Activated B cell treated with CpG ODN at 0.5 μM for 24 hours (primary cell): ENCODE results near the gene AMOT. TPM values are rescaled to one million over a fixed set of nuclear protein-coding genes. Genes with fewer than 3 reads are reported as not detected.

Experiments
- ATAC-seq: fragments of 200-7000 bp; cut with Tn5 transposase; one replicate; pipeline ENCODE4 v1.10.0; 2021; ENCODE audit warnings: low read depth, mild to moderate bottlenecking, moderate library complexity
- CTCF ChIA-PET: fragments of 350-600 bp; sonication (Branson Sonifier 250); formaldehyde crosslinking; loops from one replicate; lab custom pipeline; 2021; ENCODE audit warnings: antibody characterized with exemption; lab: Charles Lee
- POLR2A ChIA-PET: fragments of 350-600 bp; sonication (Branson Sonifier 250); formaldehyde crosslinking; loops from one replicate; lab custom pipeline; 2021; ENCODE audit warnings: antibody characterized with exemption; lab: Charles Lee
- DNase-seq: peaks from one replicate; pipeline ENCODE4 v3.0.0; 2022
- H3K27ac Mint-ChIP-seq: one replicate; pipeline ENCODE4 v1.8.0; 2020; ENCODE audit warnings: mixed read lengths
- H3K27me3 Mint-ChIP-seq: one replicate; pipeline ENCODE4 v1.8.0; 2021; ENCODE audit warnings: mixed read lengths
- H3K36me3 Mint-ChIP-seq: one replicate; pipeline ENCODE4 v1.8.0; 2021; ENCODE audit warnings: low read depth, mixed read lengths
- H3K4me1 Mint-ChIP-seq: one replicate; pipeline ENCODE4 v1.8.0; 2021; ENCODE audit warnings: mixed read lengths
- H3K4me3 Mint-ChIP-seq: one replicate; pipeline ENCODE4 v1.8.0; 2020; ENCODE audit warnings: mild to moderate bottlenecking, mixed read lengths
- H3K9me3 Mint-ChIP-seq: one replicate; pipeline ENCODE4 v1.8.0; 2020; ENCODE audit warnings: mixed read lengths
- CTCF ChIP-seq: fragments of 200-600 bp; IDR thresholded peaks from one replicate; pipeline ENCODE4 v1.8.0; 2022; ENCODE audit warnings: antibody characterized with exemption, mild to moderate bottlenecking
- intact Hi-C: fragments of 100-400 bp; cut with micrococcal nuclease; formaldehyde crosslinking; loops from one replicate; pipeline ENCODE4 v1.15.1; 2024
- total RNA-seq: library from RNA; stranded (reverse); gene quantifications from 2 replicates; pipeline ENCODE4 v1.2.3, GENCODE V29; 2022

The AMOT gene
- total RNA-seq, 1 donor from 2014 or later, result 2.1 TPM

- Mint-ChIP-seq H3K9me3 (no peaks in the 10 kb centered on the region), H3K4me3 (no peak overlapping the region), H3K27ac (no peak overlapping the region), H3K4me1 (no peaks in the 10 kb centered on the region), H3K27me3 (no peaks in the 10 kb centered on the region), H3K36me3 (no peaks in the 10 kb centered on the region)
- ChIA-PET CTCF (no interaction called here), POLR2A (no interaction called here)
- no peak for TF ChIP-seq CTCF
- DNase-seq (no peak), ATAC-seq (no peak)
- intact Hi-C loops, result no loop called here
These were observed 87.5 kb downstream of the AMOT start for GRCh38 chrX:112753116-112753515.

DNA sequence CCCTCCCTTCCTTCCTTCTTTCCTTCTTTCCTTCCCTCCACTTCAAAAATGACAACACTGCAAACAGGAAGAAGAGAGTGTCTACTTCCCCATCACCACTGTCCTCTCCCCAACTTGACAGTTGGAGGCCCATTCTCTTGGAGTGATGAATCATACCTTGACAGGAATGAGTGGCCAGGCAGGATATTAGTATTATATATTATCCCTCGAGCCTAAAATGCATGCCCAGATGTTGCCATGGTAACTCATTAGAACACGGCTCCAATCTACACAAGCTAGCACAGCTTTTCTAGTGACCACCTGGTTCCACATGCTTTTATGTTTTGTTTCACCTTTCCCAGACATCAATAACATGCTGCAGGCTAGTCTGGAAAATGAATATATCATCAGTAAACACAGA, 89.6 kb downstream of the AMOT start:
- no peak overlapping the region for H3K27ac Mint-ChIP-seq
- DNase-seq, result no peak
- no peak for ATAC-seq
- no peak overlapping the region for H3K4me3 Mint-ChIP-seq
- H3K9me3 Mint-ChIP-seq, result no peaks in the 10 kb centered on the region
- H3K4me1 Mint-ChIP-seq, result no peaks in the 10 kb centered on the region
- ChIA-PET POLR2A (no interaction called here), CTCF (no interaction called here)
- H3K27me3 Mint-ChIP-seq, result no peaks in the 10 kb centered on the region
- TF ChIP-seq CTCF, result no peak
- intact Hi-C loops, result no loop called here
- H3K36me3 Mint-ChIP-seq, result no peaks in the 10 kb centered on the region

DNA sequence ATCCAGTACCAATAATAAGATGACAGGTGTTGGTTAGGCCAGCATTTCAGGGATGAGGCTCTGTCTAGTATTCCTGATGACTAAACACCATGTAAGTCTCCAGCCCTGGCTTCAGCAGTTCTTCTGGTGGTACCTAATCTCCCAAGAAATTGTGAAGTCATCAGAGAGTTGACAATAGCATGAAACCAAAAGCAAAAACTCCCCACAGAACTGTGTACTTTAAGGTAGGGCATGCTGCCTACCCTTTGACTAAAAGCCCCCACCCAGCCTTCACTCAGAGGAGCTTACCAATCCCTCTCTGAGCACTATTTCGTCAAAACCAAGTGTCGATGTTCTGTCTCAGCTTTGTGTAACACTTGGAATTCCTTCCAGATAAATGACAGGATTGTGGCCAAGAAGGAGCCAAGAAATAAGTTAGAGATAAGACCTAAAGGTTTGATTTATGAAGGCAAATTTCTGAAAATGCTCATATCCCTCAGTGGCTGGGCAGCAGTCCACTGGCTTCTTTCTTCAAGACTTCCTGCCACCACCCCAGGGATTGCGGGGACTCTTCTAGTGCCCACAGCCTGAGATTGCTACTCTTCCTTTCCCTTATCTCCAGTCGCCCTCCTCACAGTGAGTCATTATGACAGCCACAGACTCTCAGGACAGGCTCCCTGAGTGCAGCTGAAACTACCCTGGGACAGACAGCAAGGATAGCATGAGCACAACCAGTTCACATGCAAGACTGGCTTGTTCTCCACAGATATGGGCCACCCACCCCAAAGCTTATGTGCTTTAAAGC, 93.6 kb downstream of the AMOT start:
- no peak for DNase-seq
- H3K27me3 Mint-ChIP-seq, result no peaks in the 10 kb centered on the region
- no peak for TF ChIP-seq CTCF
- no peaks in the 10 kb centered on the region for H3K36me3 Mint-ChIP-seq
- ChIA-PET CTCF (no interaction called here), POLR2A (no interaction called here)
- ATAC-seq, result no peak
- intact Hi-C loops, result no loop called here
- no peak overlapping the region for H3K27ac Mint-ChIP-seq
- no peak overlapping the region for H3K4me3 Mint-ChIP-seq
- no peaks in the 10 kb centered on the region for H3K9me3 Mint-ChIP-seq
- no peaks in the 10 kb centered on the region for H3K4me1 Mint-ChIP-seq

- H3K9me3 Mint-ChIP-seq, result no peaks in the 10 kb centered on the region
- no peak overlapping the region for H3K27ac Mint-ChIP-seq
- TF ChIP-seq CTCF, result no peak
- POLR2A ChIA-PET, result no interaction called here
- no peak for DNase-seq
- H3K27me3 Mint-ChIP-seq, result no peaks in the 10 kb centered on the region
- H3K4me3 Mint-ChIP-seq, result no peak overlapping the region
- CTCF ChIA-PET, result no interaction called here
- H3K4me1 Mint-ChIP-seq, result peaks cover 11% of the 10 kb centered on the region
- no peaks in the 10 kb centered on the region for H3K36me3 Mint-ChIP-seq
- no peak for ATAC-seq
- intact Hi-C loops, result no loop called here
These were observed 102.1 kb downstream of the AMOT start for GRCh38 chrX:112738347-112739033.

DNA sequence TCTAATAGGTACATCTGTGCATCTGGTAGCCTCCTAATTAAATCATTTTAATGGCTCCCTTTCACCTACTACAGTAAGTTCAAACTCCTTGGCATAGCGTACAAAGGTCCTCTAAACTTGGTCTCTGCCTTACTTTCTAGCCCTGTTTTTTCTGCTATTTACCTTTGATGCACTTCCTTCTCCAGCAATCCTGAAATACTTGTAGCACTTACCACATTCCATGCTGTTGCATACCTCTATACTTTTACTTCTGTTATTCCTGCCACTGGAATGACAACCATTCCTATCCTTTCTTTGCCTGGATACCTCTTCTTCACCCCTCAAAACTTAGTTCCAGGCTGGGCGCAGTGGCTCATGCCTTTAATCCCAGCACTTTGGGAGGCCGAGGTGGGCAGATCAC, 104.3 kb downstream of the AMOT start:
- ATAC-seq (no peak), DNase-seq (no peak)
- H3K4me3 Mint-ChIP-seq, result no peak overlapping the region
- no peak for TF ChIP-seq CTCF
- no peaks in the 10 kb centered on the region for H3K27me3 Mint-ChIP-seq
- intact Hi-C loops, result no loop called here
- H3K27ac Mint-ChIP-seq, result no peak overlapping the region
- H3K36me3 Mint-ChIP-seq, result no peaks in the 10 kb centered on the region
- H3K9me3 Mint-ChIP-seq, result no peaks in the 10 kb centered on the region
- POLR2A ChIA-PET, result no interaction called here
- H3K4me1 Mint-ChIP-seq, result peaks cover 13% of the 10 kb centered on the region
- CTCF ChIA-PET, result no interaction called here
